HL-60 (cell line): Measurements from ENCODE around the gene HOXD11.

ENCODE experiments used
- CTCF ChIP-seq: IDR thresholded peaks from one replicate; pipeline ENCODE4 v1.5.1; 2011; ENCODE audit warnings: low read length, control low read depth, inconsistent platforms; ENCODE audit not compliant: insufficient read depth
- POLR2AphosphoS5 ChIP-seq: IDR thresholded peaks from 2 replicates; pipeline ENCODE4 v1.6.1; 2012; ENCODE audit warnings: low read depth

DNA sequence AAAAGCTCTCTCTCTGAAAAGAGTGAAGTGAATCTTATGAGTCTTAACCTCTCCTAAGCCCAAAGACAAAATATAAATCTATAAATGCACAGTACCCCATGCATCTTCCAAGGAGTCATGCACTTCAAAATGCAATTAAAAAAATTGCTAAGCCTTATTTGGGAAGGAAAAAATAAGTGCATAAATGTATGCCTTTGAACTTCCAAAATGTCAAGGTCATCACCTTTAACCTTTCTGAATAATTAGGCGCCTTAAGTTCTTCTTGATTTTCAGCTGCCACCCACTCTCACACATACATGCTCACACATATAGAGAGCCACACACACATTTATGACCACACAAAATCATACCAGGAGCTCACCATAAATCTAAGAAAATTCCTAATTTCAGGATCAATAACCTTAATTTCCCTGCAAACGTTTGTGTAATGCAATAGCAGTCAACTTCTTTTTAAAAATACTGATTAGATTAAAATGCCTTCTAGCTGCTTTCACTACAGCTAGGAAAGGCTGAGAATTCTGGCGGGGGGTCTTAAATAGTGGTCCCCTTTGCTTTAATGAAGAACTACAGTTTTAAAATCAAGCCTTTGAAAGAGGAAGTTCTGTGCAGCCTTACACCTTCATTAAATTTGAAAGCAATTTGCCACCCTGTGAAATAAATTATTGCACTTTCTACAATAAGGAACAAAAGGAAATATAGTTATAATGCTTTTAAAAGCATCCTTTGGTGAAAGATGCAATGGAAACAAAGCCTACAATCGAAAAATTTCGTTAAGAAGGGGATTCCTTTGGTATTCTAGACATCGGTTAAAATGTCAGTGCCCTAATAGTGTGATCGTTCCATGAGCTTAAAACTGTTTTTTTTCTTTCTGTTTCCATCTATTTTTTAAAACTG lies 3.6 kb downstream of the HOXD11 start:
- TF ChIP-seq CTCF (no peak), POLR2AphosphoS5 (no peak)
